Activated CD4-positive, alpha-beta T cell treated with anti-CD3 and anti-CD28 coated beads, Interleukin-2, Interleukin-4, amounts not matched to agents 100 ng/mL and 50 ng/mL, durations not matched to agents 16 hours and 8 hours (primary cell): ENCODE data around the gene CRACDL.
A peak's percentile ranks its signal among the peaks of the same experiment; 100 is the strongest.

Experiments
- DNase-seq: peaks from one replicate; pipeline ENCODE4 v3.0.0-alpha.2; 2020; ENCODE audit warnings: low spot score

Gene CRACDL

DNA sequence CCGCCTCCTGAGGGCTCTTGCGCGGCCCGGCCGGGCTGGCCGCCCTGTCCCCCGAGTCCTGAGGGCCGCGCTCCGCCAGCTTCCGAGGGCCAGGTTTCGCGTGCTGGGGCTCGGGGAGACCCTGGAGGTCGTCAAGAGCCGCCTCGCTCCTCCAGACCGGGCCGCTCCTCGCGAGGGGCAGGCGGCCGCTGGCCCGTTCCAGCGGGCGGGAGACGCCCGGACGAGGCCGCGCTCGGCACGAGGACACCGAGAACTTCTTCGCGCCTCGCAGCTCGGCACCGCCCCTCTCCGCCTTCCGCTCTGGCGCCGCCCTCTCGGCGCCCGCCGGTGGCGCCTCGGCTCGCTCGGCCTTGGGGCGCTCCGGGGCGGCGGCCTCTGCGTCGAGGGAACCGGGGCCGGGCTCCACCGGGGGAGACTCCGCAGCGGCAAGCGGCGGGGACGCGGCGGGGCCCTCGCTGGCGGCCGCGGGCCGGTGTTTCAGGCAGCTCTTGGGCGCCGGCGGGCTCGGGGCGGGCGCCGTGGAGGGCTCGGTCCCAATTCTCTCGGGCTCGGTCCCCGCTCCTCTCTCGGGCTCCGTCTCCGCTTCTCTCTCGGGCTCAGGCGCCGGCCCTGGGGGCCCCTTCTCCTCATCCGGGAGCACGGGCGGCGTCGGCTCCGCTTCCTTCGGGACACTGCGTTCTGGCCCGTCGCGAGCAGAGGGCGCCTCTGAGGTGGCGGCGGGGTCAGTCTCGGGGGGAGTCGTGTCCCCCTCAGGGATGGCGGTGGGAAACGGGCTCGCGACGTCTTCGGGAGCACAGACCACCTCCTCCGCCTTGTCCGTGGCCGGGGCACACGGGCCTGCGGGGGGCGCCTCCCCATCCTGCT is 113.5 kb downstream of the CRACDL start:
- DNase-seq, result peak; percentile 36

DNA sequence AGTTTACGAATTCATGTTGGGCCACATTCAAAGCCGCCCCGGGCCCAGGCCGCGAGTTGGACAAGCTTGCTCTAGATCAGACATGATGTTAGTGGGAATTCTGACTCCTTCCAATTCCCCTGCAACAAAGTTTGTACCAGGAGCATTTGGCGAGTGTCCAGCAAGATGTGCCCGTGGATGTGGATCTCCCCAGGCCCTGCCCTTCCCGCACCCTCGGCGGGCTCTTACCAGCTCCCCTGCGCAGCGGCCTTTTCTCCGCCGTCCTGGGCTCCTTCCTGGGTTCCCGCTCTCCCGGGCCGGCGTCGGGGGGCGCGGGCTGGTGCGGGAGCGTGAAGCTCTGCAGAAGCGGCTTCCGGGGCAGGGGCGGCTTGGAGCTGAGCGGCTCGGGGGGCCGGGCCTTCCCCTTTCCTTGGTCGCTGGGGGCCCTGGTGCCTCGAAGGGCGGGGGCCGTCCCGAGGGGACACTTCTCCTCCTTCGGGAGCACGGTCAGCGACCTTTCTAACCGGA is 114.3 kb downstream of the CRACDL start:
- no peak for DNase-seq

DNA sequence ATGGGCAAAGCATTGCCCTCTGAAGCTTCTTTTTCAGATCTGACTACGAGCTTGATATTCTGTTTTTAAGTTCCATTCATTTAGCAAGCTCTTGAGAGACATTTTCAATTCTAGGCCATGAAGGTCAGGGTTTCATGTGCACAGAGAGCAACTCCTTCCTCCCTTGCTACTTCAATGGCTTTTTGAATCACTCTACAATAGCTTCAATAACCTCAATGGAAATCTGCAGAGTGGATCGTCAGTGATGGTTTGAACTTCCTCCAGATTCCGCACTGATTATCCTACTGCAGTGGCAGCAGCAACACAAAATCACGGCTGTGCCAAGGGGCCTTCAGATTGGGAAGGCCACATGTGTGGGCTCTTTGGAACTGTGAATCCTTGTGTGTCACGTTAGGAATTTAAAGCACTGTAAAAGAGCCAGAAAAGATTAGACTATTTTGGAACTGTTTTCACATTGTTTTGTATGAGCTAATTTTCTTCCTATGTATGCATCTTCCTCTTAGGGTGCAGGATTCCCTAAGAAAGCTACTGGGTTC is 116.7 kb downstream of the CRACDL start:
- no peak for DNase-seq

DNA sequence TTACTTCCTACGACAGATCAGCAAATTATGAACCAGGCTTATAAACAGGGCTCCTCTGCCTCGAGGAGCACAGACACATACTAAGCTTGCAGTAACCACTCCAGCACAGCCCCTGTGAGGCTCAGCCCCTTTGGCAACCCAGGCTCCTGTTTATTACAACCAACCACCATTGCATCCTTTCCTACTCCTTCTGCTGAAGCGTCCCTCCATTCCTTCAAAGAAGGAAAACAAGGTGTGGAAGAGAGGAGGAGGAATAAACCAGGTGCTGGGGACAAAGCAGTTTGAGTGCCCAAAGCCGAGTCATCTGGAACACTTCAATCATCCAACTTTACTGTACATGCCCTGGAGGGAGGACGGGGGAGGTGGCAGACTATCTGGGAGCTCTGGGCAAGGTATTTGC is 117.9 kb downstream of the CRACDL start:
- no peak for DNase-seq

DNA sequence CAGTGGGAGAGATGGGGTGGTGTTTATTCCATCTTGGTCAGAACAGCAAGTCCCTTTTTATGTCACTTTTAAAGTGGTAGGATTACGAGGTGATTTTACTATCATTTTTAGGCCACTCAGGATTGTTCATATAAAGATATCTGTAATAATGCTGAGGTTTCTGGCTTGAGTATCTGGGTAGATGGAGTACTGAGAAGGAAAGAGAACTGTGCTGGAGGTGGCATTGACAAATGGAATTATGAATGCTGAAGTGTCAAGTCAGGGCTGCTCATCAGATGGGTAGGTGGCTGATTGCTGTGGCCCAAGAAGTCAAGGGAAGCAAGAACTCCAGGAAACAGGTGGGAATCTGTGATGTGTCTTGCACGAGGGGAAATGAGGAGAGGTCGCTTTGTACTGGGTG is 119.7 kb downstream of the CRACDL start:
- no peak for DNase-seq

DNA sequence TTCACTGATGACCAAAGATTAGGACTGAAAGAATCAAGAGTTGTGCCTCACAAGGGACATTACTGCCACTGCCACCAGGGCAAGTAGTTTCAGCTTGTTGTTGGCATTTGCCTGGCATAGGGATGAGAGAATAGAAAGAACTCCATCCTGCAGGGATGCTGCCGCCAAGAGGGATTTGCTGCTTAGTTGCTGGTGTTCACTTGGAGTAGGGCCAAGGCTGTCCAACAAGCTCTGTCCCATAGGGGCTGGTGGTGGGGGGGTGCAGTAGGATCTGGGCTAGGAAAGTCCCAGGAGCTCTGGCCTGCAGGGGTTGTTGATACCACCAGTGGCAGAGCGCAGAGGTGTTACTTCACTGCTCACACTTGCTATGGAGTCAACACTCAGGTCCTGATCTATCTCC is 120.2 kb downstream of the CRACDL start:
- no peak for DNase-seq

DNA sequence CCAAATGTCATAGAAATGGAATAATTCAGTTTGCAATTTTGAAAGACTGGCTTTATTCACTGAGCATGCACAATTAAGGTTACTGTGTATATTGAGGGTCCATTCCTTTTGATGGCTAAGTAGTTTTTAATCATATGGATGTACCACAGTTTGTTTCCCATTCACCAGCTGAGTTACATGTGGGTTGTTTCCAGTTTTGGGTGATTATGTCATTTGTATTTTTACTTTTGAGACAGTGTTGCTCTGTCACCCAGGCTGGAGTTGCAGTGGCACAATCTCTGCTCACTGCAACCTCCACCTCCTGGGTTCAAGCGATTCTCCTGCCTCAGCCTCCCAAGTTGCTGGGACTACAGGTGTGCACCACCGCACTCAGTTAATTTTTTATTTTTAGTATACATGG is 124.3 kb downstream of the CRACDL start:
- DNase-seq, result no peak

DNA sequence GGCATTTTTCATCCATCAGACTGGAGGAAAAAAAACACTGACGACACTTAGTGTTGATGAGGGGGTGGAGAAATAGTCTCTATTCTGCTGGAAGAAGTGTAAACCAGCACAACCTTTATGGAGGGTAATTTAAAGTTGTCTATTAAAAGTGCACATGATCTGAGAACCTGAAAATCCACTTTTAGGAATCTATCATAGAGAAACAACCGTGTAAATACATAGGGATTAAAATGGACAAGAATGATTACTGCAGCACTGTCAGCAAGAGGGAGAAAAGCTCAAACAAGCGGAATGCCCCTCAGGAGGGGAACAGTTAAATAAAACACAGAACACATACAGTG is 125.5 kb downstream of the CRACDL start:
- no peak for DNase-seq

DNA sequence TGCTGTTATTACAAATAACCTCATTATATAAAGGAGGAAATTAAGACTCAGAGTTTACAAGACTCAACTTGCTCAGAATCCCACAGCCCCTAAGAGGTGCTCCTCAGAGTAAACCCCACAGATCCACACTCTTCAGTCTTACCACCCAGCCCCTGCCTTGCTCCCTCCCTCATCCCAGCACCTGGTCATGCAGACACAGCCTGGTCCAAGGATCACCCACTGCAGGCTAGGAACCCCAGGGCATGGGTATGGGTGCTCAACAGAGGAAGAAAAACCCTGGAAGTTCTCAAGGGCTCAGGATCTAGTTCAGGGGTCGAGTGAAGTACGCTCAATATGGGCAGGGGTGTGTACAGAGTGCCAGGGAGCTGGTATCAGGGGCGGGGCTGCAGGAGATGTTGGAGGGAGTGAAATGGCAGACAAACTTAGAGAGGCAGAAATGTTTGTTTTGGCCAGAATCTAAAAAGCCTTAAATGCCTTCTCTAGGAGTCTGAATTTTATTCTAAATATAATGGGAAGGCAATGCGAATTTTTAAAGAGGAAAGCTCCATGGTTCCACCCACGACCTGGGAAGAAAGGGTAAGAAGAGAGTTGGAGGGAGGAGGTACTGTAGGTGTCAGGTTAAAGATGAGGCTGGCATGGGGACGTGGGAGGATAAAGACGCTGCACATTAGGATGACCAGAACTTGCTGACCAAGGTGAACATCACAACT is 126.0 kb downstream of the CRACDL start:
- no peak for DNase-seq

DNA sequence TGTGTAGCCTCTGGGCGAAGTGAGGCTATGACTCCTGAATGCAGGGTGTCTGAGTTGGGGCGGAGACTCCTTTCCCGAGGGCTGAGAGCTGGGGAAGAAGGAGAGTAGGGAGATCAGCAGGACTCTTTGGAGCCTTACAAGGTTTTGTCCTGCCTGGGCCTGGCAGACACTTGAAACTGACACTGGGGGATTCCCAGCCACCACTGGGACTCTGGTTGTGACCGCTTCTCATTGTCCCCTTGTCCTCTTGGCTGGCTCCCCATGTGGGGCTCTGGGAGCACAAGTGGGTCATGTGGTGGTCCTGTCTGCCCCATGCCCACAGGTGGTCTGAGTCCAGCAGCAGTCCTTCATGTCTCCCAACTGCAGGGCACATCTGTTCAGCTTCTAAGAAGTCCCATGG is 126.9 kb downstream of the CRACDL start:
- no peak for DNase-seq

DNA sequence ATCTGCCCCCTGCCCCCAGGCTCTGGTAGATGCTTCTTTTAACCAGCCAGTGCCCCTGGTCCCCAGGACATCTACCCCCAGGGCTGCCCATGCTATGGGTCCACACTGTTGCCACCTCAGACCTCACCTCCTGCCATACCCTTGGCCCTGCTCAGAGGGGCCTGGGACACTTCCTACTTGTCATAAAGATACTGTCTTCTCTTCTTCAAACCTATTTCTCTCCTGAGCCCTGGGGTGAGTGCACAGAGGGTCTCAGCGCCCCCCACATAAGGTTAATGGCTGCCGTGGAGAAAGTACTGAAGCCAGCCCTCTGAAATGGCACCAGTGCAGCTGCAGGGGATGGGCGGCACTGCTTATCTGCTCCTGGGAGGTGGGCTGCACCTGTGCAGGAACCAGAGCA is 127.5 kb downstream of the CRACDL start:
- DNase-seq, result no peak

DNA sequence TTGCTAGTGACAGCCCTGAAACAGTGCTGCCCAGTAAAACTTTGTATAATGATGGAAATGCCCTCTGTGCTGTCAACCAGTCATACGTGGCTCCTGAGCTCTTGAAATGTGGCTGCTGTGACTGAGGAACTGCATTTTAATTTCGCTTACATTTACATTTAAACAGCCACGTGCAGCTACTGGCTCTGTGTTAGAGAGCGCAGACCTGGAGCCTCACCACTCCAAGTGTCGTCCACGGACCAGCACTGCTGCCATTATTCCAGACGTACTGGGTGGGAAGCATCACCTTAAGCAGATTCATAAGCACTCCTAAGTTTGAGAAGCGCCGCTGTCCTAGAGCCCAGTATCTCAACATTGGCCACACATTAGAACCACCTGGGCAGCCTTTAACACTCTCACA is 128.1 kb downstream of the CRACDL start:
- DNase-seq, result no peak

DNA sequence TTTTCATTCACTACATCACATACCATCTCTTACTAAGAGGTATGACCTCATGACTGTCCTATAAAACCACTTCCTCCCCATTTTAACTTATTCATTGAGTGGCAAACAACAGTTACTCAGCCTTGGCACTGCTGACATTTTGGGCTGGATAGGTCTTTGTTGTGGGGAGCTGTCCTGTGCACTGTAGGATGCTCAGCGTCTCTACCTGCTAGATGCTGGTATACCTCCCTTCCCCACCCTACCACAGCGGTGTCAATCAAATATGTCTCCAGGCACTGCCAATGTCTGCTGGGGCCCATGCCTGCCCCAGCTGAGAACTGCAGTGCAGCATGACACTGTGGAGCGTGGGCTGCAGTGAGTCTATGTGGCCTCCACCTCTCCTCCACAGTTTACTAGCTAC is 128.8 kb downstream of the CRACDL start:
- DNase-seq, result no peak

DNA sequence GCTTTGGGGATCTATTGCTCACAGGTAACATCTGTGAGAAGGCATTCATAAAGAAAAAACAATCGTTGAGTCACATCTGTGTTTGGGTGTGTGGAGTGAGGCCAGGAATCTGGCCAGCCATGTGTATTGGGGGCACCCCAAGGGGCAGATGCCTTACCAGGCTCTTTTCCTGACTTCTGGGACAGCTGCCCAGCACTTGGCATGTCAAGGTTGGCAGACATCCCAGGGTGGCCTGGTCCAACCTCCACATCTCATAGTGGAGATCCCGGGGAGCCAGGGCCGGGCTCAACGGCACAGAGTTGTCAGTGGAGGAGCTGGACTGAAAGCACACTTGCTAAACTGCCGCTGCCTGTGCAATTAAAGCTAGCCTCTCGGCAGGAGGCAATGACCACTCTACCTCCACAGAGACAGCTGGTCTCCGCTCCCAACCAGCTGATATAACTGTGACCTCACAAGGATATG is 129.8 kb downstream of the CRACDL start:
- no peak for DNase-seq

DNA sequence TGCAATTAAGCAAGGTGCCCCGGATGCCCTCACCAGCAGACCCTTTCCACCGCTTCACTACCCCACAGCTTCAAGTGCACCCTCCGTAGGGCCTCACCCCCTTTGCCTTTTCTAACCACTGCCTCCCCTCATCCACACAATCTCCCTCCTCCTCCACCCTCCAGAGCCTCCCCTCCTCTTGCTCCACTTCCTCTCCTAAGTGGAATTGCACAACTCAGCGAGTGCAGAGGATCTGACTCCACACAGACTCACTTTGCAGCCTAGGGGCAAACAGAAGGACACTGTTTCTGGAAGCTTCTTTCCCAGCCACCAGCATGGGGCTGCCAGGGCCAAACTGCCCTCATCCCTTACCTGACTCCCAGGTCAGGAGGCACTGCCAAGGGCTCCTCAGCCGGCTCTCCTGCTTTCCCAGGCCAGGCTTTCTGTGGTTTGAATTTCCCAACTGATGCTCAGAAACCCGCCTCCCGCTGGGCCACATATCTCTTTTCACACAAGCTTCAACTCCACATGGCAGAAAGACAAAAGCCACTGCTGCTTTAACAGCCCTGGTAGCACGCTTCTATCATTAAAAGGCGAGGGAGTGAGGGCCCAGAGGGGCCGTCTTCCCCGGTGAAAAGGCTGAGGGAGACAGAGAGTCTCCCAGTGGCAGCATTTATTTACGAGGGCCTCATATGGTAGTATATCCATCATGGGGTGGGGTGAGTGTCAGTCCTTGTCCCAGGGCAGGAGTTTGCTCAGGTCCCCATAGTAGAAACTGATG is 130.4 kb downstream of the CRACDL start:
- no peak for DNase-seq

DNA sequence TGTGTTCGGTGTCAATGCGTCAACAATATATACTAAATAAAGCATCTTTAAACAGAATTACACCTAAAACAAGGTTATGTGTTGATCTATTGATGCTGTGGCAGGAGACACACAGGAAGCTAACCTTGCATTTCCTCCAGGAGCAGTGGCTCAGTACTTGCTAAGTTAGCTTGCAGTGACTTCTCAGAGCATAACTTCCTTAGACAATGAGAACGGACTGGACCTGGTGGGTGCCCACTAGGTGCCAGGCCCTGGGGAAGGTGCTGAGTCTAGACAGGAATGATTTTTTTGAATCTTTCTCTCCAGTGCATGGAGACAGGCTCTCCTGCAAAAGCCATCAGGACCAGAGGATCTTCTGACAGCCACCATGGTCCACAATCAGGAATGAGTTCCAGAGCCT is 131.3 kb downstream of the CRACDL start:
- no peak for DNase-seq

DNA sequence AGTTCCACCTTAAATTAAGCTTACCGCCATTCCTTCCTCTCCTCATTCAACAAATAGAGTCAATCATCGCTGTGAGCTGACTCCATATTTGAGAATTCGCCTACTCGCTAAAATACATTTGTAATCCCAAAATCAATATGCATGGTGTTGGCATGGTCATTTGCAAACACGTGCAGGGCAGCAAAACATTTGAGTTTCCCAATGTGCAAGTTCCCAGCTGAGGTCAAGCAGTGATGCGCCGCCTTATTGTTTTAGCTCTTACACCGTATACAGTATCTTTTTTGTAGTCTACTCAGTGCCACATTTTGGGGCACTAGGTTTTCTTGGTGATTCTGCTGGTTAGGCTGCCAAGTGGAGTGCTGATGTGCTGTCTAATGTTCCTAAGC is 131.8 kb downstream of the CRACDL start:
- DNase-seq, result no peak

DNA sequence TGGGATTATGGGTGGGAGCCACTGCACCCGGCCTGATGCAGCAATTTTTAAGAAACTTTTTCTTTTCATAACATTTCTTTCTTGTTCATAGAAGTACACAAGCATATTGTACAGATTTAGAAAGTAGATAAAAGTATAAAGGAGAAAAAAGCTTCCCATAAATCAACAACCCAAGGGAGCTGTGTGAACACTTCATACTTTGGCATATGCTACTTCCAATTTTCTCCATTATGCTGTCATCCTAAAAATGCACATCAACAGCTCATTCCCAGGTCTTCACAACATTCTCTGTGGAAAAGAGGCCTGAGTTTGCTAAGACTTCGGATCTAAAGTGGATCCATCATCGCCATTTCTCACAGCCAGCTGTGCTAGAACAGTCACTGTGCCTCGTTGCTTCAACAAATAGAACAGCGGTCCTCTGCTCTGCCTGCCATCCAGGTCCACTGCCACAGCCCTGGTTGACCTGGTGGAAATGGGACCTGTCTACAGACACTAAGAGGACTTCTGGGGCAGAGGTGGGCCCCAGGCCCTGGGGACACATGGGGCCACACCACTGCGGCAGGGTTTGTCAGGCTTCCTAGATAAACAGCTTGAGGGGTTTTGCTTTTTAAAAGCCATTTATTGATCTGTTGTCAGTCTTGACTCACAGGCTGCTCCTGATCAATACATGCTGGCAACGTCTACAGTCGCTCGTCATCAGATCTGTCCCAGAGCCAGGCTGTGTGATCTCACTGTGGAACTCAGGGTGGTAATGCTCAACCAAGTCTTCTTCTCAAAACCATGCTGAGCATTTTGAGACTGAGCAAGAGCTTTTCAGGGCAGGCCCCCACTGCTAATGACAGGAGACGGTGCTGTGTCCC is 132.4 kb downstream of the CRACDL start:
- no peak for DNase-seq

DNA sequence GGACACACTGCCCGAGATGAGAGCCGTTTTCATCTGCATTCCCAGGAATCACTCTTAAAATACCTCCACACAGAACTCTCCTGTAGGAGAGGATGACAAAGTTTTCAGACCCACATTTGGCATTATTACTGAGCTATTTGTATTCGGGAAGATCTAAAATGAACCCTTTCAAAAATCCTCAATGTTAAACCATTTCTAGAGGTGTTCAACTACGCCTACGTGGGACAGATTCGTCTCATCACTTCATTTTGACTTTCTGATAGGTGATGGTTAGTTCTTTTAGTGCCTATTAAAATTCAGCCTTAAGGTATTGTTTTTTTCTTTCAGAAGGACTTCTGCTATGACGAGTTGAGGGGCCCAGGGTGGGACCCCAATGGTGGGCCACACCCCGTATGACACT is 133.7 kb downstream of the CRACDL start:
- DNase-seq, result no peak

DNA sequence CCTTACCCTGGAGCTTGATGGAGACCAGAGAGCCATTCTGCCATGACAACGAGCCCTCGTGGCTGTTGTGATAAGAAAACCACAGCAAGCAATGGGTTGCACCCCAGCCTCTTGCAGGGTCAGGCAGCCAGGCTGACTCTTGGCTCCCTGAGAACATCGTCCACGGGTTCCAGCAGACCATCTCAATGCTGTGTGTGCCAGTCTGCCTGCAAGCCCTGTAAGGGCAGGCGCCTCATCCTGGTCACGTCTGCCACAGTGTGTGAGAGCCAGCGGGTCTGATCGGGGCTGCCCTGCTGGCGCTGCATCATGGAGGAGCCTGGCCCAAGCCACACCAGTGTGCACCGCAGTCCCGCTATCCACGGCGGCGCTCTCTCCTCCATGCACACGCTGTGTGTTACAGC is 134.1 kb downstream of the CRACDL start:
- no peak for DNase-seq

DNA sequence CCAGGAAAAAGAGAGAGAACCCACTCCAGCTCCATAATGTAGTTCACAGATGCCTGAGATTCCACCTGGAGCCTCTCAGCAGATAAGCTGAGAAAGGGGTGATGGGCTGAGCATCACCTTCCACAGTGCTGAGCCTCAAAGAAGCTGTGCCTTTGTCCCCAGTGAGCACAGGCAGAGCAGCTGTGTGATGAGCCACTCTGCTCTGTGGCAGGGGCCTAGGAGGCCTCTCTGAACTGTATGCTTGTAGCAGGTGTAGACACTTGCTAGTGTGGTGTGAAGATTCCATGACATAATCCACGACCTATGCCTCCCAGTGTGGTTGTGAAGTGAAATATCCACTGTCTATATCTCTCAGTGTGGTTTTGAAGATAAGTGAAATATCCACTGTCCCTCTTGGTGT is 134.7 kb downstream of the CRACDL start:
- no peak for DNase-seq
